CD4-positive, alpha-beta T cell treated with Interferon alpha-2 for 1 hour (primary cell): Measurements from ENCODE around the gene NAA10.

Experiments
- DNase-seq, 2 donors: peaks; one replicate each; pipeline ENCODE4 v3.0.0-alpha.2; 2020 to 2022

The NAA10 gene

DNA sequence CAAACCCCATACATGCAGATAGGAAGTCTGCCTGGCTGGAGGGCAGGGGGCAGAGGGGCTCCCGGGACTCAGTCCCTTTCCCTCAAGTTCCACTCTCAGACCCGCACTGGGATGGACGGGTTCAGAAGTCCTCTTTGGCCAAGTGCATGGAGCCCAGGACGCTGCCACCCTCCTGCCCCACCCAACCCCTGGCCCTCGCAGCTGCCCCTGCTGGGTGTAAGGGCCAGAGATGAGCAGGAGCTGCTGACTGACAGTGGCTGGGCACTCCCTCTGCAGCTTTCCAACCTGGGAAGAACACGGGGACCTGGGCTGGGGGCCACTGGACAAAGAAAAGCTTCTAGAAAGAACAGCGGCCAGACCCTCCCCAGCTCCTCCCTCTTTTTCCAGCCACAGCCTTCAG is 52.3 kb downstream of the NAA10 start:
- DNase-seq = no peak

DNA sequence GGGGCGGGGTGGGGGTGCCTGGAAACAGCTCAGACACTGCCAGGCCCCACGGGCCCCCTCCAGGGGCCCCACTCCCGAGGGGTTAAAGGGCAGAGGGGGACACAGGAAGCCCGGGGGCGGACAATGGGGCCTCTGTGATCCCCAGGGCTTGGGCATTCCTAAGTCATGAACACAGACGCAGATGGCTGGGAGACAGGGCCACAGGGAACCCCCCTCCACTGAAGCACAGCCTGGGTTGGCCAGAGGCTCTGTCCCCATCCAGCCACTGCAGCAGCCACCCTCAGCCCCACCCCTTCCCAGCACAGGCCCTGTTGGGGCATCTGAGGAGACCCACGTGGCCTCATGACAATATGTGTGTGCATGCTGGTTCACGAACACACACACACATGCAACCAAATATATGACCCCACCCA is 52.7 kb downstream of the NAA10 start:
- DNase-seq = no peak

DNA sequence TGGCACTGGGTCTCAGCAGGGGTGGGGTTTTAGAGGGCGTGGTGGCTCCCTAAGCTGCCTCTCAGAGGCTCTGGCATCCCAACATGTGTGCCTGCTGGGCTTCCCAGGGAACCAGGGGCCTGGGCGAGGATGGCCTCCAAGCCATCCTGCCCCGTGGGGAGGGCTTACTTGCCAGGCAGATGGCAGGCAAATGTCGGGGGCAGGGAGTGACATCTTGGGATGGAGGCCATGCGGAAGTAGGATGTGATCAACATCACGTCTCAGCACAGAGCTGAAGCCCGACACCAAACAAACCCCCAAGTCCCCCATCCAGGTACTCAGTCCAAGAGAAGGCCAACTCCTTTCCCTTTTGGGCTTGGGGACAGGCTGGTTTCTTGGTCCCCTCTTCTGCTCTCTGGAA is 53.6 kb downstream of the NAA10 start:
- no peak for DNase-seq

DNA sequence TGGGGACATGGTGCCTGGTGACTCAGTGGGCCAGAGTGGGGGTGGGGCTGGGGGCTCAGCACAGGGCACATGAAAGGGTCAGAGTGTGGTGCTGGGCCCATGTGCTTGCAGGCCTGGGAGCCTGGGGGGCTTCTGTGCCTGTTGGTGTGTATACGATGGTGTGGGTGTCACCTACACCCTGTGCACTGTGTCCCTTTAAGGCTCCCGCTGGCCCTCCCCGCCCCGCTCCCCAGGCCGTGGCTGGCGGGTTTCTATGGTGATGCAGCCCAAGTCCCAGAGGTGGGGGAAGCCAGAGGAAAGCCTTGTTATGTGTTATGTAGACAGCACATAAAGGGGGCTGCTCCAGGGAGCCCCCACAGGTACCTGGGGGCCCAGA is 54.4 kb downstream of the NAA10 start:
- DNase-seq = no peak

DNA sequence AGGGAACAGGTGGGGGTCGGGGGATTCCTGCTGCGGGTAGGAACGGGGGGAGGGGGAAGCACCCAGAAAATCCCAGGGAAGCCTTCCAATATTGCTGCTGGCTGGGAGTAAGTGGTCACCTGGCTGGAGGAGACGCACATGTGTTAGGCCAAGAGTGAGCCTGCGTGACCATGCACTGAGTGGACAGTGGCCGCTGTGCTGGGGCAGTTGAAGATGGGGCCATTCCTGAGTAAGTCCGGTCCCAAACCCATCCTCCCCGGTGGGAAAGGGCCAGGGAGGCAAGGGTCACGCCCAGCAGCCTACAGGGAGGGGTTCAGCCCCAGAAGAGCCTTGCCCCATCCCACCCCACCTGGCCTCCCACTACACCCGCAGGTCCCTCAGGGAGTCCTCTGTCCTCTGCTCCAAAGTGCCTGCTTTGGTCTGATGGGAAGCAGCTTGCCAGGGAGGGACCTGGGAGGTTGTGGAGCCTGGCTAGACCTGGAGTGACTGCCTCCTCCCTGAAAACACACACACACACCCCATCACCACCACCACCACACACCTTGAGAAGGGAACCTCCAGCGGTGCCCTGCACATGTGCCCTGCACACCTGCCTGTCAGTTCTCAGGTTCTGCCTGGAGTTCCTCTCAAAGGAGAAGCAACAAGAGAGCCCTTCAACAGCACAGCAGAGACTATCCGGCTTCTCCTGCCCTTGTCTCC is 54.9 kb downstream of the NAA10 start:
- DNase-seq = no peak
